ENCODE results near the gene OR1F1.

Gene OR1F1

GRCh38 chr16:3249020-3249419, 61.0 kb downstream of the OR1F1 start:
- DNase-seq, result no peak

GRCh38 chr16:3249451-3249850, 61.4 kb downstream of the OR1F1 start:
- no peak for DNase-seq

GRCh38 chr16:3252967-3253366, 65.0 kb downstream of the OR1F1 start:
- DNase-seq, result no peak

- DNase-seq, result no peak
Measured at GRCh38 chr16:3254309-3254708, 66.3 kb downstream of the OR1F1 start.

All from T-helper 2 cell (primary cell).